GM06990 (cell line): ENCODE data around the gene AGBL4.

ENCODE experiments used
- DNase-seq: peaks from one replicate; pipeline ENCODE4 v3.0.0-alpha.2; 2011; ENCODE audit not compliant: insufficient read length; ENCODE audit errors: extremely low read depth
- H3K27me3 ChIP-seq: replicated peaks from 2 replicates; pipeline ENCODE4 v1.6.0; 2011; ENCODE audit warnings: low read length; ENCODE audit not compliant: control insufficient read depth, insufficient read depth
- H3K36me3 ChIP-seq: 2 replicates; pipeline ENCODE4 v1.5.1; 2011; ENCODE audit warnings: low read length; ENCODE audit not compliant: control insufficient read depth, insufficient read depth
- H3K4me3 ChIP-seq: replicated peaks from 2 replicates; pipeline ENCODE4 v1.5.1; 2011; ENCODE audit warnings: low read depth, mild to moderate bottlenecking, control low read depth, low read length
- TF ChIP-seq, protein P1 (sequence below): IDR thresholded peaks from 2 replicates; pipeline ENCODE4 v1.5.1; 2011; ENCODE audit warnings: low read length, control low read depth, mild to moderate bottlenecking, inconsistent platforms; ENCODE audit not compliant: insufficient read depth, poor library complexity, severe bottlenecking

Gene AGBL4

DNA sequence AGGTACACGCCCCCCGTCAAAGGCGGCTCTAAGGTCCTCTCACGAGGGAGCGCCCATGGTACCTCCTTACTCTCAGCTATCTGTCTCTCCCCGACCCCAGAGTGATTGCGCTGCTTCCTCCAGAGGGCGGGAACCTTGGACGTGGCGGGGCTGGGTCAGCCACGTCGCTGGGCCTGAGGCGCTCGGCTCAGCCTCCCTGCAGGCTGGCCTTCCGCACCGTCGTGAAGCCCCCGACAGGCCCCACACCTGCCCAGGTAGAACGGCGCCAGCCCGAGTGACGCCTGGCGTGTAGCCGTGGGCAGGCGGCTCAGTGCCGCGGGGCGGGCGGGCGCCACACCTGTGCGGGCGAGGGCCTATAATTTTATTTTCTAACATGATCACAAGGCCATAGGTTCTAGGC lies 1124.9 kb downstream of the AGBL4 start:
- no peaks in the 10 kb centered on the region for H3K27me3 ChIP-seq
- H3K4me3 ChIP-seq: no peak overlapping the region
- TF ChIP-seq, protein P1, sequence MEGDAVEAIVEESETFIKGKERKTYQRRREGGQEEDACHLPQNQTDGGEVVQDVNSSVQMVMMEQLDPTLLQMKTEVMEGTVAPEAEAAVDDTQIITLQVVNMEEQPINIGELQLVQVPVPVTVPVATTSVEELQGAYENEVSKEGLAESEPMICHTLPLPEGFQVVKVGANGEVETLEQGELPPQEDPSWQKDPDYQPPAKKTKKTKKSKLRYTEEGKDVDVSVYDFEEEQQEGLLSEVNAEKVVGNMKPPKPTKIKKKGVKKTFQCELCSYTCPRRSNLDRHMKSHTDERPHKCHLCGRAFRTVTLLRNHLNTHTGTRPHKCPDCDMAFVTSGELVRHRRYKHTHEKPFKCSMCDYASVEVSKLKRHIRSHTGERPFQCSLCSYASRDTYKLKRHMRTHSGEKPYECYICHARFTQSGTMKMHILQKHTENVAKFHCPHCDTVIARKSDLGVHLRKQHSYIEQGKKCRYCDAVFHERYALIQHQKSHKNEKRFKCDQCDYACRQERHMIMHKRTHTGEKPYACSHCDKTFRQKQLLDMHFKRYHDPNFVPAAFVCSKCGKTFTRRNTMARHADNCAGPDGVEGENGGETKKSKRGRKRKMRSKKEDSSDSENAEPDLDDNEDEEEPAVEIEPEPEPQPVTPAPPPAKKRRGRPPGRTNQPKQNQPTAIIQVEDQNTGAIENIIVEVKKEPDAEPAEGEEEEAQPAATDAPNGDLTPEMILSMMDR: no peak
- H3K36me3 ChIP-seq: no peaks in the 10 kb centered on the region
- DNase-seq: no peak

DNA sequence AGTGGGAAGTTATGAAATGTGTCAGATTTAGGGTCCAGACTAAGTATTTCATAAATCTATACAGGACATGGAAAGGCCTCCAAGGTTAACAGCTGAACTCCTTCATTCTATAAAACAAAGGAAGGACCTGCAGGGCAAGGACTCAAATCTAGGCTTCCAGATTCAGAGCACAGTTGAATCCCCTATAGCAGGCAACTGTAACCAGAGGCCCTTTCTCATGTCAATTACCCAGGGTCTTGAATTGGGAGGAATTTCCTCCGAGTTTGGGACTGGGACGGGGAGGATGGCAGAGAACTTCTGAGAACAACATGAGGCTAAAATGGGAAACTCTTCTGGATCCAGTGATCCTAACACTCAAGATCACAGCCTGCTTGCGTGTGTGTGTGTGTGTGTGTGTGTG lies 1134.1 kb downstream of the AGBL4 start:
- TF ChIP-seq, protein P1: no peak
- no peak for DNase-seq
- H3K4me3 ChIP-seq: no peak overlapping the region
- H3K36me3 ChIP-seq: no peaks in the 10 kb centered on the region
- H3K27me3 ChIP-seq: no peaks in the 10 kb centered on the region; the same call in none of the 2 replicates

DNA sequence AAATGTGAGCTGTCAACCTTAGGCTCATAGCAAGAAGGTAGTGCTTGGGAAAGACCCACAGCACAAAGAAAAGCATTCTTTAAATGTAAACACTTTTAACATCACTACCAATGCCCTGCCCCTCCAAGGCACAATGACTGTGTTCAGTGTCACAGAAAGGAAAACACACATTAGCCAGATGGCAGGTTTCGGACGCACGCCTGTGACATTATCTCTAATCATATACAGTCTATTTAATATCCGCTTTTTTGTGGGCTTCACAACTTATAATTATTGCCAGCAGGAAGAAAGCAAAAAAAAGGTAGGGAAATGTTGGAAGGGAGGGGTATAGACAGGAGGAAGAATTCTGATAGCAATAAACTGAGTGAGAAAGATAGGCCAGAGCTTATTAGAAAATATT lies 1134.7 kb downstream of the AGBL4 start:
- Histone ChIP-seq H3K27me3 (no peaks in the 10 kb centered on the region; the same call in none of the 2 replicates), H3K4me3 (no peak overlapping the region), H3K36me3 (no peaks in the 10 kb centered on the region)
- DNase-seq: no peak
- TF ChIP-seq, protein P1: no peak

DNA sequence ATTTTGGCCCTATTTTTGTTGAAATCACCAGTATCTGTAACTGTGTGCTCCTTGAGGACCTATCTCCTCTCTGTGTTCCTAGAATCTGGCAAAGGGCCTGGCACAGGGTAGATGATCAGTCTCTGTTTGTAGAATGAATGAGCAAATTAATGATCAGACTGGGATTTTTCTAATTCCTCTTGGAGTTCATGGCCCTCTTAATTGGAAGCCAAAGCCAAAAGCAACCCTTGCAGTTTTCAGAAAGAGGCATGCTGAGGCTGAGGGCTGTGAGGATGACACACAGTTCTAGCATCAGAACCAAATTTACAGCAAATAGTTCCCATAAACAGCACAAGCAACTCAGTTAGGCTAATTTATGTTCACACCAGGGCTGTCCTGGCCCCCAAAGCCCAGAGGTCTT lies 1136.0 kb downstream of the AGBL4 start:
- Histone ChIP-seq H3K27me3 (no peaks in the 10 kb centered on the region; the same call in none of the 2 replicates), H3K36me3 (no peaks in the 10 kb centered on the region), H3K4me3 (no peak overlapping the region)
- no peak for DNase-seq
- TF ChIP-seq, protein P1: no peak

DNA sequence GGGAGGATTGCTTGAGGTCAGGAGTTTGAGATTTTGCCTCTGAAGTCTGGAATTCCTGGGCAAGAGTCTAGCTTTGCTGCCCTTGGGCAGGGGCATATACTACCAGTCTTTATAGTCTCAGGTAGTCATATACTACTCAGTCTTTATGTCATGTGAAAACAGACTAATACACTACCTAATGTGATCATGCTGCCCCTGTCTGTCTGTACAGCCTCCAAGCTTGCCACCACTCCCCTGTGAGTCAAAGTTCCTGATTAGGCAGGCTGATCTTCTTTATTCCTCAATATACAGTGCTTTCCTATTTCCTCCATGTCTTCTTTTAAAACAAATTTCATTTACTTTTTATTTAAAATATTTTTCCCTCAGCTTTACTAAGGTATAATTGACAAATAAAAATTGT lies 1141.7 kb downstream of the AGBL4 start:
- no peak overlapping the region for H3K4me3 ChIP-seq
- DNase-seq: no peak
- H3K27me3 ChIP-seq: no peaks in the 10 kb centered on the region
- no peaks in the 10 kb centered on the region for H3K36me3 ChIP-seq
- TF ChIP-seq, protein P1: no peak
